ENCODE data around the gene APOBEC3F.

DNA sequence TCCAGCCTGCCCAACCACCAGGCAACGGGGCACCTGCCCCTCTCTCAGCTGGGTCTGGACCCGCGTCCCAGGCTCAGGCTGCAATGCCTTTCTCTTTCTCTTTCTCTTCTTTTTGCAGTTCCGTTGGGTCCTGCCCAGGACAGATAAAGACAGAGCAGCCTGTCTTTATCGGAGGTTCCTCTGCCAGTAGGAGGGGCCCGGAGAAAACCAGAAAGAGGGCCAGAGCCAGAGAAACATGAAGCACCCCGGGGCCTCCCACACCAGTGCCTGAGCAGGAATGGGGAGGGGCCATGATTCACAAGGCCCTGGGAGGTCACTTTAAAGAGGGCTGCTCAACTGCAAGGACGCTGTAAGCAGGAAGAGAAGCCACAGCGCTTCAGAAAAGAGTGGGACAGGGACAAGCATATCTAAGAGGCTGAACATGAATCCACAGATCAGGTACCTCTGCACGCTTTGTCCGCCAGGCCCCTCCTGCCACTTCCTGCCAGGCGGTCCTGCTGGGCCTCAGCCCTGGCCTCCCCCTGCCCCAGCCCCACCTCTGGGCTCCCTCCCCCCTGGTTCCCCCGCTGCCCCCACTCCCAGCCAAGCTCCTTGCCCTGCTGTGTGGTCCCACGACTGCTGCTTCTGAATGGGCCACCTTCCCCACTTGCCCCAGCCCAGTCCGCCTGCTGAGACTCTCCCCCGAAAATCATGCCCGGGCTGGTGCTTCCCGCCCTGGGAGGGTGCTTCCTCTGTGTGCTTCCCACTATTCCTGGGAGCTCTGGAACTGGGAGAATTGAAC is 26.5 kb upstream of the APOBEC3F start, which contains the start of gene APOBEC3C:
- TF ChIP-seq CTCF (IDR thresholded peaks at IDR 0.05) (peak in 1 of 7 experiments; percentile 12), POLR2A (IDR thresholded peaks at IDR 0.05) (no peak), POLR2AphosphoS5 (IDR thresholded peaks at IDR 0.05) (peak in 2 of 3 donors; percentile 58 to 81), EP300 (IDR thresholded peaks at IDR 0.05) (no peak)

All from stomach (tissue), 4 donors.